AG04450 (cell line): ENCODE measurements around the gene CNTN5. TPM values are rescaled to one million over a fixed set of nuclear protein-coding genes. Genes with fewer than 3 reads are reported as not detected.

Experiments
- CTCF ChIA-PET: fragments of 300-600, 350-600 bp; formaldehyde crosslinking; extraction: SDS; loops from one replicate; lab custom pipeline; 2022; ENCODE audit warnings: antibody characterized with exemption, inconsistent platforms; lab: Charles Lee
- POLR2A ChIA-PET: fragments of 350-600 bp; formaldehyde crosslinking; extraction: SDS; loops from one replicate; lab custom pipeline; 2021; ENCODE audit warnings: antibody characterized with exemption, inconsistent platforms; lab: Yijun Ruan, JAX
- DNase-seq: peaks from one replicate; pipeline ENCODE4 v3.0.0-alpha.2; 2011; ENCODE audit warnings: low read depth, low spot score
- H3K27ac ChIP-seq: one replicate; pipeline ENCODE4 v1.5.1; 2012; ENCODE audit warnings: low read depth, low read length, control low read depth
- H3K27me3 ChIP-seq: one replicate; pipeline ENCODE4 v1.6.0; 2012; ENCODE audit warnings: low read length; ENCODE audit not compliant: control insufficient read depth, insufficient read depth
- H3K4me3 ChIP-seq: 2 replicates; pipeline ENCODE4 v1.5.1; 2011; ENCODE audit warnings: mild to moderate bottlenecking, low read depth, low read length, control low read depth
- H3K9me3 ChIP-seq: 2 replicates; pipeline ENCODE4 v1.5.1; 2012; ENCODE audit warnings: low read length; ENCODE audit not compliant: control insufficient read depth, insufficient read depth
- CTCF ChIP-seq: IDR thresholded peaks from 2 replicates; pipeline ENCODE4 v1.5.1; 2011; ENCODE audit warnings: low read depth, low read length, control low read depth, inconsistent platforms
- polyA plus RNA-seq: library from polyadenylated mRNA; depleted of rRNA; stranded (reverse); fragments of >200 nt; gene quantifications from 2 replicates; pipeline ENCODE4 v1.2.3, GENCODE V29; 2011

Gene CNTN5
- polyA plus RNA-seq, 1 experiment = not detected

- CTCF ChIA-PET = no interaction called here
- no peak for TF ChIP-seq CTCF
- Histone ChIP-seq H3K27me3 (no peaks in the 10 kb centered on the region), H3K27ac (no peak overlapping the region), H3K9me3 (no peaks in the 10 kb centered on the region), H3K4me3 (no peak overlapping the region)
- POLR2A ChIA-PET = no interaction called here
- no peak for DNase-seq
Observed at GRCh38 chr11:100315946-100316345, 1295.2 kb downstream of the CNTN5 start.

DNA sequence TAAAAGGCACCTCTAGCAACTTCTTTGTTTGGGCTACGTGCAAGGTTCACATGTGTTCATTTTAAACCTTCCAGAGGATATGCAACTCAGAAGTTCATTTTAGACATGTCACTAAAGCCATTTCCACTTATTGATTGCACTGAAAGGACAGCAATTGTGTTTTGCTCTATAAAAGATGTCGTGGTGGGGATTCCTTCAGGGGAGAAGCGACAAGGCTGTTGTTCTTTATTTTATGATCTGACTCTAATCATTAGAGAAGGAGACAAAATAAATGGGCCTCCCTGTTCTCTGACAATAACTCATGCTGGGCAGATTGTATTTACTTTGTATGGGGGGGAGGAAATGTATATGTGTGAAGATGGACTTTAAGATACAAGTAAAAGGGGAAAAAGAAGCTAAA is 1296.2 kb downstream of the CNTN5 start:
- TF ChIP-seq CTCF = no peak
- CTCF ChIA-PET = no interaction called here
- H3K9me3 ChIP-seq = no peaks in the 10 kb centered on the region
- no peaks in the 10 kb centered on the region for H3K27me3 ChIP-seq
- POLR2A ChIA-PET = no interaction called here
- no peak overlapping the region for H3K27ac ChIP-seq
- no peak for DNase-seq
- no peak overlapping the region for H3K4me3 ChIP-seq

DNA sequence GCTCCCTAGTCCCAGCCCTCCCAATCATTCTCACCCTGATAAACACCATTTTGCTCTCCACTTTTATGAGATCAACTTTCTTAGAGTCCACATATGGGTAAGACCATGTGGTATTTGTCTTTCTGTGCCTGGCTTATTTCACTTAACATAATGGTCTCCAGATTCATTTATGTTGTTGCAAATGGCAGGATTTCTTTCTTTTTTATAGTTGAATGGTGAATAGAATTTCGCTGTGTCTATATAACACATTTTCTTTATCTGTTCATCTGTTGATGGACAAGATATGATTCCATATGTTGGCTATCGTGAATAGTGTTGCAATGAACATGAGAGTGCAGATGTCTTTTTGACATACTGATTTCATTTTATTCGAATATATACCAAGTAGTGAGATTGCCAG is 1298.9 kb downstream of the CNTN5 start:
- no peak for DNase-seq
- H3K9me3 ChIP-seq = no peaks in the 10 kb centered on the region
- no peak overlapping the region for H3K27ac ChIP-seq
- TF ChIP-seq CTCF = no peak
- H3K27me3 ChIP-seq = no peaks in the 10 kb centered on the region
- no peak overlapping the region for H3K4me3 ChIP-seq
- ChIA-PET POLR2A (no interaction called here), CTCF (no interaction called here)

- POLR2A ChIA-PET = no interaction called here
- CTCF ChIA-PET = no interaction called here
Observed at GRCh38 chr11:100328626-100329340, 1308.0 kb downstream of the CNTN5 start.

More at GRCh38 chr11:100328626-100329340, 1308.0 kb downstream of the CNTN5 start:
- no peak for DNase-seq
- Histone ChIP-seq H3K4me3 (no peak overlapping the region), H3K27ac (no peak overlapping the region), H3K27me3 (no peaks in the 10 kb centered on the region), H3K9me3 (no peaks in the 10 kb centered on the region)
- no peak for TF ChIP-seq CTCF
